Lower leg skin (tissue), 3 donors: ENCODE results near the gene ARHGEF2.

ENCODE experiments used
- POLR2A ChIP-seq, 2 donors: fragments of 450-650 bp; IDR thresholded peaks; one replicate each; pipeline ENCODE4 v1.6.1; 2016 to 2017; ENCODE audit warnings: antibody characterized with exemption in 2 of 2, mild to moderate bottlenecking in 1 of 2, moderate library complexity in 1 of 2
- TF ChIP-seq, protein P1 (sequence below), 3 donors: fragments of 450-650 bp; IDR thresholded peaks; one replicate each; pipeline ENCODE4 v1.5.1; 2016; ENCODE audit warnings: antibody characterized with exemption in 3 of 3, mild to moderate bottlenecking in 3 of 3, moderate library complexity in 2 of 3

DNA sequence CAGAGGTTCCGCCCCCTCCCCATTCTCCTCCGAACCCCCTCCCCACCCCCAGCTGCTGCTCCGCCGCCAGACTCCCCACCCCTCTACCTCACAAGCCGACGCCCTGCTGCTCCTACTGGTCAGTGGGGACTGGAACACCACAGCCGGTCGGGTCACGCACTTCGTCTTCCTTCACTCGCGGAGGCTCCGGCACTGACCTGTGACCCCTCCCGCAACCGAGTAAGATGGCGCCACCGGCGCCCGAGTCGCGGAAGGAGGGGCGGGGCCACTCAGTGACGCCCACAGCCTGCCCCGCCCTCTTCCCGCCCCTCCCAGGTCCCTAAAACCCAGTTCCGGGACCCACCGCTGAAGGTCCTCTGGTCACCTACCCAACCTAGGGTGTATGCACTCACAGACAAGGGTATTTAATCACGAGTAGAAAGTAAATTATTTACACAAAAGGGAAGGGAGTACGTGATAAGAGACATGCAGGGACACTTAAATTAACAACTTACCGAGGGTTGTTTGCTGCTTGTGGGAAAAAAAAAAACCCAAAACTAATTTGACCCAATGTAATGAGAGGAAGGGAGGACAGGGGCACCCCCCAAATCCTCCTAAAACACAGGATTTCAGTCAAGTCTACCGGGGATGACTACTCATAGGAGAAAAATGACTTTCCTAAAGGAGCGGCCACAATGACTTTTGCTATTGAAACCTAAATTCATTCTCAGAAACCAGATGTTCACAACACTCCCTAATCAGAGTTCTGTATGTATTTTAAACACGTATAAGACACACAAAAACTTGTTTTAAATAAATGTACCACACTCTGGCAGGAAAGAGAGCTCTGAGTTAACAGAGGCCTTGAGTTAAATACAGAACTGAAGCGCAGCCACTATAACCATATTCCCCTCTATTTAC, 66.9 kb downstream of the ARHGEF2 start, which contains the start of gene RIT1:
- TF ChIP-seq, protein P1, sequence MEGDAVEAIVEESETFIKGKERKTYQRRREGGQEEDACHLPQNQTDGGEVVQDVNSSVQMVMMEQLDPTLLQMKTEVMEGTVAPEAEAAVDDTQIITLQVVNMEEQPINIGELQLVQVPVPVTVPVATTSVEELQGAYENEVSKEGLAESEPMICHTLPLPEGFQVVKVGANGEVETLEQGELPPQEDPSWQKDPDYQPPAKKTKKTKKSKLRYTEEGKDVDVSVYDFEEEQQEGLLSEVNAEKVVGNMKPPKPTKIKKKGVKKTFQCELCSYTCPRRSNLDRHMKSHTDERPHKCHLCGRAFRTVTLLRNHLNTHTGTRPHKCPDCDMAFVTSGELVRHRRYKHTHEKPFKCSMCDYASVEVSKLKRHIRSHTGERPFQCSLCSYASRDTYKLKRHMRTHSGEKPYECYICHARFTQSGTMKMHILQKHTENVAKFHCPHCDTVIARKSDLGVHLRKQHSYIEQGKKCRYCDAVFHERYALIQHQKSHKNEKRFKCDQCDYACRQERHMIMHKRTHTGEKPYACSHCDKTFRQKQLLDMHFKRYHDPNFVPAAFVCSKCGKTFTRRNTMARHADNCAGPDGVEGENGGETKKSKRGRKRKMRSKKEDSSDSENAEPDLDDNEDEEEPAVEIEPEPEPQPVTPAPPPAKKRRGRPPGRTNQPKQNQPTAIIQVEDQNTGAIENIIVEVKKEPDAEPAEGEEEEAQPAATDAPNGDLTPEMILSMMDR (IDR thresholded peaks at IDR 0.05): no peak
- TF ChIP-seq POLR2A (IDR thresholded peaks at IDR 0.05): peak in 1 of 2 donors; percentile 43
